ENCODE data around the gene GPR31. TPM values are rescaled to one million over a fixed set of nuclear protein-coding genes. Genes with fewer than 3 reads are reported as not detected.

Gene GPR31, protein sequence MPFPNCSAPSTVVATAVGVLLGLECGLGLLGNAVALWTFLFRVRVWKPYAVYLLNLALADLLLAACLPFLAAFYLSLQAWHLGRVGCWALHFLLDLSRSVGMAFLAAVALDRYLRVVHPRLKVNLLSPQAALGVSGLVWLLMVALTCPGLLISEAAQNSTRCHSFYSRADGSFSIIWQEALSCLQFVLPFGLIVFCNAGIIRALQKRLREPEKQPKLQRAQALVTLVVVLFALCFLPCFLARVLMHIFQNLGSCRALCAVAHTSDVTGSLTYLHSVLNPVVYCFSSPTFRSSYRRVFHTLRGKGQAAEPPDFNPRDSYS
- total RNA-seq (2022; extraction: Qiagen RNA extraction): not detected in 5 replicates

DNA sequence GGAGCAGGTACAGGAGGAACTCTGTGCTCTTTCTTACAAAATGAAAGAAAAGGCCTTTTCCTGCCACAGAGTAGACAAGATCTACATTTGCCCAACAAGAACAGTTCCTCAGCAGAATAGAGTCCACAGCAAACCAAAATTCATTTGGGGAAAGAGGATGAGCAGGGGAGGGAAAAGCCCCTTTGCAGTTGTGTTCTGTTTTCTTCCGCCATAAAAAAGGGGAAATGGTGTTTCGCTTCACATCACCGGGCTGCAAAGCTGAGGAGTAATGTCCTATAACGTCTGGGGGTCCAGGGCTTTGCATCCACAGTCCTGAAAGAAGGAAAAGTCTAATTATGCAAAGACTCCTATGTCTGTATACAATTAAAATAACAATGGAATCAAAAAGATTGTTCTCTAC is at the start of gene GPR31:
TSS of gene GPR31 (minus strand) at position 118 of the 400 bp plus-strand sequence. CDS start 149 bp downstream, outside the sequence.

DNA sequence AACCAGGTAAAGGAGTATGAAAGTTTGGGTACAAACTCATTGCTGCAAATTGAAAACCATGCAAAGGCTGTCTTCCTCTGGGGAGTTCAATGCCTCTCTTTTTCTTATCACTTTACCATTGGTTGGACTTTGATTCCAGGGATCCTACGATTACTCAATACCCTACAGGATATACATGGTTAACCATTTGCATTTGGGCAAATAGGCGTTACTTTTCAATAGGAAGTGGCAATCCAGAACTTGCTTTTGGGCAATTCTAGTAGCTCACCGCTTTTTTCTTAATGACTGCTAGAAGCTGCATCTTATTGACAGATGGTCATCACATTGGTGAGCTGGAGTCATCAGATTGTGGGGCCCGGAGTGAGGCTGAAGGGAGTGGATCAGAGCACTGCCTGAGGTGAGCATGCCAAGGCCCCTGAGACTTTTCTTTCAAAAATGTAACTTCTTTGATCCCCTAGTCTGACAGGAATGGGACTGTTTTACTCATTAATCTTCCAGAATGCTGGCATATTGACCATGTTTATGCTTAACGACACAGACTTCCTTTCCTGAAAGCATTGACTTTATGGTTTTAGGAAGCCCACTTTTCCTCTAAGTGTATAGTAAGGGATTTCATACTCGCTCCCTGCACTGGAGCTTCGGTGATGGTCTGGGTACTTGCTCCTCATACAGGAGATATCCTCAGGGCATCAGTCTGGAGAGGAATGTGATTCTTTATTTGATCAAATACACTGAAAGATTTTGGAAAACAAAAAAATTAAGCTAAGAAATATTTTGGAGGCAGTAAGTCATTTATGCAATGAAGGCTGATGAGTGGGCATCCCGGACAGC is 34.7 kb downstream of the GPR31 start, which contains the start of gene CCR6:
TSS of gene CCR6 (plus strand) at position 270 of the 831 bp plus-strand sequence. CDS start 13,039 bp downstream, outside the sequence.

Other genes with a start within 250 kb of the GPR31 start
- gene RNASET2, start 201.4 kb downstream of the GPR31 start, total RNA-seq (2022; extraction: Qiagen RNA extraction): 13.2 to 17.4 TPM (median 14.7 TPM) in 5 replicates
- gene CEP43, start 158.6 kb downstream of the GPR31 start, total RNA-seq (2022; extraction: Qiagen RNA extraction): 8.2 to 9.6 TPM (median 8.7 TPM) in 5 replicates
- 0.08 TPM in 1 of 5 replicates, not detected in the others for gene CCR6, start 34.9 kb downstream of the GPR31 start, total RNA-seq (2022; extraction: Qiagen RNA extraction)
- not detected in 5 replicates for gene UNC93A, start 133.3 kb upstream of the GPR31 start, total RNA-seq (2022; extraction: Qiagen RNA extraction)
- gene TTLL2, start 167.1 kb upstream of the GPR31 start, total RNA-seq (2022; extraction: Qiagen RNA extraction): not detected in 5 replicates

Measured in A549 treated with AZD2906 at 1 μM for 4 hours (cell line).